C4-2B (cell line): ENCODE data around the gene GRB7.

Source experiments
- H3K27ac ChIP-seq: fragments of 450-650 bp; 2 replicates; pipeline ENCODE4 v1.5.1; 2017
- CTCF ChIP-seq: fragments of 450-650 bp; conservative IDR thresholded peaks from 2 replicates; pipeline ENCODE4 v1.5.1; 2017; ENCODE audit warnings: mild to moderate bottlenecking
- ZFX ChIP-seq: fragments of 450-650 bp; IDR thresholded peaks from 2 replicates; pipeline ENCODE4 v1.6.1; 2017

GRB7 gene

DNA sequence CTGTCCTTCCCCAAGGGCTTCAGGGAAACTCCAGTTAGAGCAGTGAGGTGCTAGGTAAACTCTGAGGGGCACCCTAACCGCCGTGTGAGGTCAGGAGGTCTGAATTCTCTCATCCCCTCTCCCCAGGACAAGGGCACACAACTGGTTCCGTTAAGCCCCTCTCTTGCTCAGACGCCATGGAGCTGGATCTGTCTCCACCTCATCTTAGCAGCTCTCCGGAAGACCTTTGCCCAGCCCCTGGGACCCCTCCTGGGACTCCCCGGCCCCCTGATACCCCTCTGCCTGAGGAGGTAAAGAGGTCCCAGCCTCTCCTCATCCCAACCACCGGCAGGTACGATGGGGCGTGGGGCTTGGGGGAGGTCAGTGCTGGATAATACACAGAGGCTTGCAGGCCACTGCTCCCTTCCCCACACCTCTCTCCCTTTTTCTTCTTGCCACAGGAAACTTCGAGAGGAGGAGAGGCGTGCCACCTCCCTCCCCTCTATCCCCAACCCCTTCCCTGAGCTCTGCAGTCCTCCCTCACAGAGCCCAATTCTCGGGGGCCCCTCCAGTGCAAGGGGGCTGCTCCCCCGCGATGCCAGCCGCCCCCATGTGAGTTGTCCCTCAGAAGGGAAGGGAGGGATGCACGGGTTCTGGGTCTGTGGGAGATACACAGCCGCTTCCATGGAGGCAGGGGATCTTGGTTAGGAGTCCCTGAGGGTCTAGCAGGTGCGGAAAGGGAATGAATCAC lies 4.6 kb downstream of the GRB7 start:
- H3K27ac ChIP-seq, result no peak overlapping the region
- TF ChIP-seq CTCF (no peak), ZFX (no peak)

DNA sequence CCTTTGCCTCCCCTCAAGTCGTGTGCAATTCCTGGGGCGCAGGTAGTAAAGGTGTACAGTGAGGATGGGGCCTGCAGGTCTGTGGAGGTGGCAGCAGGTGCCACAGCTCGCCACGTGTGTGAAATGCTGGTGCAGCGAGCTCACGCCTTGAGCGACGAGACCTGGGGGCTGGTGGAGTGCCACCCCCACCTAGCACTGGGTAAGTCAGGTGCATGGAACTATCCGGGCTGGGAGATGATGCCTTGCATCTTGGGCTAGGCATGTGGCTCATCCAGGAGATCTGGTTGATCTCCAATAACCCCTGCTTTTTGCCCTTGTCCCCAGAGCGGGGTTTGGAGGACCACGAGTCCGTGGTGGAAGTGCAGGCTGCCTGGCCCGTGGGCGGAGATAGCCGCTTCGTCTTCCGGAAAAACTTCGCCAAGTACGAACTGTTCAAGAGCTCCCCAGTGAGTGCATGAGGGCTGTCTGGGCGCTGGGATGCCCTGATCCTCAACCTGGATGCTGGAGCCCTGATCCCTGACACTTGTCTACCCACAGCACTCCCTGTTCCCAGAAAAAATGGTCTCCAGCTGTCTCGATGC lies 5.2 kb downstream of the GRB7 start:
- TF ChIP-seq CTCF (no peak), ZFX (no peak)
- no peak overlapping the region for H3K27ac ChIP-seq

DNA sequence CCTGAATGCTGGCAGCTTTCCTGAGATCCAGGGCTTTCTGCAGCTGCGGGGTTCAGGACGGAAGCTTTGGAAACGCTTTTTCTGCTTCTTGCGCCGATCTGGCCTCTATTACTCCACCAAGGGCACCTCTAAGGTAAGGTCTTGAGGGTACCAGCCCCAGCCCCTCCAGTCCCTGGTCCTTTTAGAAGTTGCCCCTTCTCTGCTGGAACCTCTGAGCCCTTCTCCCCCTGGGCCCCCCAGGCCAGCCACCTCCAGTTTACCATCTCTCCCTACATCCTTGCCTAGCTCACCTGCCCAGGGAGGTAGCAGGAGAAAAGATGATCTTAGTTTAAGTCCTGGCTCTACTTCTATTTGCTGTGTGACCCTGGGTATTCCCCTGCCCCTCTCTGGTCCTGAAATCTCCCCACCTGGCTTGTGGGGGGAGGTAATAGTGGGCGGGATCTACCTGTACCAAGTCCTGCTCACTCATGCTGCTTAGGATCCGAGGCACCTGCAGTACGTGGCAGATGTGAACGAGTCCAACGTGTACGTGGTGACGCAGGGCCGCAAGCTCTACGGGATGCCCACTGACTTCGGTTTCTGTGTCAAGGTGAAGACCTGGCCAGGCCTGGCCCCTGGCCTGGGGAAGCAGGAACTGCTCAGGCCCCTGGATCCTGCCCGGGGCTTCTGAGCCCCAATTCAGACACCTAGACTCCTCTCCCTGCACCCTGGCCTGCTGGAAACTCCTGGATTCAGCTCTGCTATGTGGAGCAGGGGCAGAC lies 6.5 kb downstream of the GRB7 start:
- no peak for TF ChIP-seq ZFX
- TF ChIP-seq CTCF, result no peak
- H3K27ac ChIP-seq, result no peak overlapping the region

GRCh38 chr17:39744836-39745215 lies 7.1 kb downstream of the GRB7 start:
- TF ChIP-seq CTCF (no peak), ZFX (no peak)
- no peak overlapping the region for H3K27ac ChIP-seq

GRCh38 chr17:39745335-39746144 lies 7.8 kb downstream of the GRB7 start:
- H3K27ac ChIP-seq, result no peak overlapping the region
- TF ChIP-seq CTCF (no peak), ZFX (no peak)

GRCh38 chr17:39746145-39746461 lies 8.4 kb downstream of the GRB7 start:
- H3K27ac ChIP-seq, result no peak overlapping the region
- no peak for TF ChIP-seq ZFX
- no peak for TF ChIP-seq CTCF
